Measurements from ENCODE around the gene PEX5L.

DNA sequence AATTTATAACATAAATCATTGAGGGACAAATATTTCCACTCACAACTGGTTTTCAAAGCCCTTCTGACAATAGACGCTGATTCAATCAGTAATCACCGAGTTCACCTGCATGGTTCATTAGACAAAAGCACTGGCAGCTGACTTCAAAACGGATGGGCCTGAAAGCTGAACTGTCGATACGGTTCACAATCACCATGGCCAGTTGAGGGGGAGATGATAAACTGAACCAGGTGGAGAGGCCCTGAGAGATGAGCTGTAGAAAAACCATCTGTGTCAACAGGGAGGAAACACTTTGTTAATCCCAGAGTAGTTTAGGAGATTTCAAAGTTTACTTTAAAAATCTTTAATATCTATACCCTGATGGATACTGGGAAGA is 75.0 kb downstream of the PEX5L start:
- no peak for TF ChIP-seq TAF1 (IDR thresholded peaks at IDR 0.05; ENCODE audit: borderline replicate concordance, insufficient read depth, low read length)
- no peak for TF ChIP-seq FOXP2 (optimal IDR thresholded peaks at IDR 0.05; ENCODE audit: borderline replicate concordance, extremely low read depth, extremely low read length, insufficient read depth)
- no peak for TF ChIP-seq POLR2AphosphoS5 (IDR thresholded peaks at IDR 0.05; ENCODE audit: low read depth, low read length)
- TF ChIP-seq SIN3A (IDR thresholded peaks at IDR 0.05; ENCODE audit: borderline replicate concordance, insufficient read depth, low read length) = no peak

Measured in PFSK-1 (cell line).